Activated naive CD8-positive, alpha-beta T cell (primary cell): ENCODE results near the gene WBP11.
A peak's percentile ranks its signal among the peaks of the same experiment; 100 is the strongest.
"Not testable (repeated sequence)": the region's sequence is repeated elsewhere in the genome, so short reads cannot be mapped to it uniquely, and the experiment has no call there.

Experiments
- H3K27ac Mint-ChIP-seq: one replicate; pipeline ENCODE4 v1.8.0; 2021; ENCODE audit warnings: mixed read lengths
- H3K27me3 Mint-ChIP-seq: one replicate; pipeline ENCODE4 v1.8.0; 2021; ENCODE audit warnings: mixed read lengths
- H3K36me3 Mint-ChIP-seq: one replicate; pipeline ENCODE4 v1.8.0; 2021; ENCODE audit warnings: mixed read lengths
- H3K4me1 Mint-ChIP-seq: one replicate; pipeline ENCODE4 v1.8.0; 2021; ENCODE audit warnings: low read depth, mixed read lengths
- H3K4me3 Mint-ChIP-seq: one replicate; pipeline ENCODE4 v1.8.0; 2021; ENCODE audit warnings: mild to moderate bottlenecking, mixed read lengths
- H3K9me3 Mint-ChIP-seq: one replicate; pipeline ENCODE4 v1.8.0; 2021; ENCODE audit warnings: low read depth, mixed read lengths

The WBP11 gene

GRCh38 chr12:14770496-14771461, 32.5 kb downstream of the WBP11 start:
- Mint-ChIP-seq H3K36me3 (peaks cover 21% of the 10 kb centered on the region), H3K27ac (peak overlapping the region; percentile 98), H3K27me3 (no peaks in the 10 kb centered on the region), H3K9me3 (peaks cover 4% of the 10 kb centered on the region), H3K4me1 (peaks cover 61% of the 10 kb centered on the region), H3K4me3 (peak overlapping the region; percentile 96)

GRCh38 chr12:14769969-14770495, 33.2 kb downstream of the WBP11 start:
- peak overlapping the region; percentile 98 for H3K27ac Mint-ChIP-seq
- peaks cover 59% of the 10 kb centered on the region for H3K4me1 Mint-ChIP-seq
- peak overlapping the region; percentile 96 for H3K4me3 Mint-ChIP-seq
- H3K36me3 Mint-ChIP-seq = peaks cover 29% of the 10 kb centered on the region
- H3K9me3 Mint-ChIP-seq = peaks cover 9% of the 10 kb centered on the region
- H3K27me3 Mint-ChIP-seq = no peaks in the 10 kb centered on the region

GRCh38 chr12:14769466-14769968, 33.8 kb downstream of the WBP11 start:
- Mint-ChIP-seq H3K27me3 (no peaks in the 10 kb centered on the region), H3K9me3 (peaks cover 9% of the 10 kb centered on the region), H3K4me1 (peaks cover 56% of the 10 kb centered on the region), H3K27ac (peak overlapping the region; percentile 98), H3K4me3 (peak overlapping the region; percentile 96), H3K36me3 (peaks cover 30% of the 10 kb centered on the region)

- peaks cover 51% of the 10 kb centered on the region for H3K4me1 Mint-ChIP-seq
- H3K27me3 Mint-ChIP-seq = no peaks in the 10 kb centered on the region
- H3K9me3 Mint-ChIP-seq = peaks cover 9% of the 10 kb centered on the region
- H3K27ac Mint-ChIP-seq = peak overlapping the region; percentile 98
- peaks cover 30% of the 10 kb centered on the region for H3K36me3 Mint-ChIP-seq
- H3K4me3 Mint-ChIP-seq = peak overlapping the region; percentile 96
Observed at GRCh38 chr12:14768823-14769405, 34.4 kb downstream of the WBP11 start.

- Mint-ChIP-seq H3K36me3 (peaks cover 32% of the 10 kb centered on the region), H3K27ac (peak overlapping the region; percentile 46), H3K27me3 (no peaks in the 10 kb centered on the region), H3K9me3 (peaks cover 9% of the 10 kb centered on the region), H3K4me1 (peaks cover 41% of the 10 kb centered on the region), H3K4me3 (peak overlapping the region; percentile 57)
Observed at GRCh38 chr12:14767617-14768016, 35.7 kb downstream of the WBP11 start.

- peaks cover 38% of the 10 kb centered on the region for H3K4me1 Mint-ChIP-seq
- peak overlapping the region; percentile 43 for H3K27ac Mint-ChIP-seq
- H3K36me3 Mint-ChIP-seq = peaks cover 40% of the 10 kb centered on the region
- peak overlapping the region; percentile 49 for H3K4me3 Mint-ChIP-seq
- peaks cover 17% of the 10 kb centered on the region for H3K9me3 Mint-ChIP-seq
- no peaks in the 10 kb centered on the region for H3K27me3 Mint-ChIP-seq
Observed at GRCh38 chr12:14766649-14767215, 36.5 kb downstream of the WBP11 start.

GRCh38 chr12:14766020-14766419, 37.3 kb downstream of the WBP11 start:
- not testable (repeated sequence) for H3K27me3 Mint-ChIP-seq, H3K4me3 Mint-ChIP-seq
- Mint-ChIP-seq H3K9me3 (peaks cover 19% of the 10 kb centered on the region), H3K36me3 (peaks cover 47% of the 10 kb centered on the region), H3K4me1 (peaks cover 33% of the 10 kb centered on the region), H3K27ac (peak overlapping the region; percentile 0)

GRCh38 chr12:14765398-14765797, 37.9 kb downstream of the WBP11 start:
- Mint-ChIP-seq H3K27me3 (no peaks in the 10 kb centered on the region), H3K27ac (no peak overlapping the region), H3K36me3 (peaks cover 50% of the 10 kb centered on the region), H3K9me3 (peaks cover 19% of the 10 kb centered on the region), H3K4me3 (no peak overlapping the region), H3K4me1 (peaks cover 33% of the 10 kb centered on the region)

- not testable (repeated sequence) for H3K27me3 Mint-ChIP-seq, H3K27ac Mint-ChIP-seq, H3K4me3 Mint-ChIP-seq
- peaks cover 30% of the 10 kb centered on the region for H3K36me3 Mint-ChIP-seq
- H3K4me1 Mint-ChIP-seq = peaks cover 19% of the 10 kb centered on the region
- H3K9me3 Mint-ChIP-seq = peaks cover 13% of the 10 kb centered on the region
Observed at GRCh38 chr12:14759711-14760280, 43.5 kb downstream of the WBP11 start.

- Mint-ChIP-seq H3K27ac (no peak overlapping the region), H3K36me3 (peaks cover 21% of the 10 kb centered on the region), H3K4me3 (no peak overlapping the region), H3K27me3 (no peaks in the 10 kb centered on the region), H3K9me3 (peaks cover 3% of the 10 kb centered on the region), H3K4me1 (peaks cover 21% of the 10 kb centered on the region)
Observed at GRCh38 chr12:14756334-14757143, 46.7 kb downstream of the WBP11 start.

- no peak overlapping the region for H3K27ac Mint-ChIP-seq
- no peak overlapping the region for H3K4me3 Mint-ChIP-seq
- H3K27me3 Mint-ChIP-seq = no peaks in the 10 kb centered on the region
- H3K36me3 Mint-ChIP-seq = peaks cover 7% of the 10 kb centered on the region
- H3K4me1 Mint-ChIP-seq = peaks cover 15% of the 10 kb centered on the region
- peaks cover 3% of the 10 kb centered on the region for H3K9me3 Mint-ChIP-seq
Observed at GRCh38 chr12:14751986-14752385, 51.3 kb downstream of the WBP11 start.

- Mint-ChIP-seq H3K36me3 (peaks cover 26% of the 10 kb centered on the region), H3K27ac (no peak overlapping the region), H3K9me3 (peaks cover 4% of the 10 kb centered on the region), H3K4me3 (no peak overlapping the region), H3K27me3 (no peaks in the 10 kb centered on the region), H3K4me1 (peaks cover 6% of the 10 kb centered on the region)
Observed at GRCh38 chr12:14743061-14743460, 60.2 kb downstream of the WBP11 start.

GRCh38 chr12:14741942-14742341, 61.3 kb downstream of the WBP11 start:
- peaks cover 4% of the 10 kb centered on the region for H3K9me3 Mint-ChIP-seq
- H3K27me3 Mint-ChIP-seq = no peaks in the 10 kb centered on the region
- no peak overlapping the region for H3K27ac Mint-ChIP-seq
- H3K36me3 Mint-ChIP-seq = peaks cover 25% of the 10 kb centered on the region
- peaks cover 5% of the 10 kb centered on the region for H3K4me1 Mint-ChIP-seq
- H3K4me3 Mint-ChIP-seq = no peak overlapping the region

- Mint-ChIP-seq H3K9me3 (peaks cover 4% of the 10 kb centered on the region), H3K27ac (no peak overlapping the region), H3K4me1 (peaks cover 5% of the 10 kb centered on the region), H3K27me3 (no peaks in the 10 kb centered on the region), H3K4me3 (no peak overlapping the region), H3K36me3 (peaks cover 20% of the 10 kb centered on the region)
Observed at GRCh38 chr12:14741153-14741552, 62.1 kb downstream of the WBP11 start.
